HUES64 (cell line): Measurements from ENCODE around the gene MTMR12.

Experiments used
- H3K27ac ChIP-seq: 2 replicates; pipeline ENCODE4 v1.7.0; 2013; ENCODE audit warnings: low read depth, low read length, inconsistent platforms
- H3K27me3 ChIP-seq: 2 replicates; pipeline ENCODE4 v1.6.1; 2013; ENCODE audit warnings: mild to moderate bottlenecking, low read length; ENCODE audit not compliant: insufficient read depth
- H3K36me3 ChIP-seq: 2 replicates; pipeline ENCODE4 v1.6.1; 2013; ENCODE audit warnings: mild to moderate bottlenecking, low read length; ENCODE audit not compliant: insufficient read depth
- H3K4me1 ChIP-seq: 2 replicates; pipeline ENCODE4 v1.6.1; 2013; ENCODE audit warnings: mild to moderate bottlenecking, low read length, moderate library complexity; ENCODE audit not compliant: insufficient read depth
- H3K4me3 ChIP-seq: 2 replicates; pipeline ENCODE4 v1.5.1; 2013; ENCODE audit warnings: mild to moderate bottlenecking, low read length, moderate library complexity
- H3K9ac ChIP-seq: 2 replicates; pipeline ENCODE4 v1.6.1; 2013; ENCODE audit warnings: mild to moderate bottlenecking, low read depth, low read length
- H3K9me3 ChIP-seq: 2 replicates; pipeline ENCODE4 v1.6.1; 2013; ENCODE audit warnings: low read depth, low read length; ENCODE audit not compliant: insufficient read depth
- WGBS: fragments of 150-250, 120-280 bp; methylation state at CpG from one replicate; pipeline ENCODE4 v1.1.7; 2013; ENCODE audit warnings: missing lambda C conversion rate; 5-methylcytosine and 5-hydroxymethylcytosine counted together

Gene MTMR12

GRCh38 chr5:32339878-32340277 is 27.1 kb upstream of the MTMR12 start:
- Histone ChIP-seq H3K27ac (no peak overlapping the region), H3K4me1 (no peaks in the 10 kb centered on the region), H3K27me3 (no peaks in the 10 kb centered on the region), H3K9ac (no peak overlapping the region), H3K9me3 (peaks cover 64% of the 10 kb centered on the region), H3K4me3 (no peak overlapping the region), H3K36me3 (no peaks in the 10 kb centered on the region)
- WGBS: 80% methylated on average over 3 of the region's 4 CpGs

GRCh38 chr5:32339198-32339597 is 26.5 kb upstream of the MTMR12 start:
- Histone ChIP-seq H3K9me3 (peaks cover 64% of the 10 kb centered on the region), H3K4me1 (no peaks in the 10 kb centered on the region), H3K9ac (no peak overlapping the region)

GRCh38 chr5:32332966-32333365 is 20.2 kb upstream of the MTMR12 start:
- Histone ChIP-seq H3K9me3 (peaks cover 15% of the 10 kb centered on the region), H3K27ac (no peak overlapping the region), H3K27me3 (no peaks in the 10 kb centered on the region), H3K36me3 (no peaks in the 10 kb centered on the region), H3K4me1 (no peaks in the 10 kb centered on the region; the same call in 1 of the 2 replicates), H3K9ac (no peak overlapping the region), H3K4me3 (no peak overlapping the region)
- 97% methylated on average over 9 of the region's 10 CpGs for WGBS

More at GRCh38 chr5:32339198-32339597, 26.5 kb upstream of the MTMR12 start:
- H3K4me3 ChIP-seq: no peak overlapping the region
- WGBS: 80% methylated on average over 2 of the region's 2 CpGs
- no peaks in the 10 kb centered on the region for H3K36me3 ChIP-seq
- no peak overlapping the region for H3K27ac ChIP-seq
- H3K27me3 ChIP-seq: no peaks in the 10 kb centered on the region

- peaks cover 11% of the 10 kb centered on the region for H3K9me3 ChIP-seq
- no peak overlapping the region for H3K27ac ChIP-seq
- WGBS: 100% methylated on average over 1 of the region's 1 CpG
- no peaks in the 10 kb centered on the region for H3K36me3 ChIP-seq
- no peak overlapping the region for H3K9ac ChIP-seq
- H3K4me1 ChIP-seq: no peaks in the 10 kb centered on the region; the same call in 1 of the 2 replicates
- H3K27me3 ChIP-seq: no peaks in the 10 kb centered on the region
- H3K4me3 ChIP-seq: no peak overlapping the region
Measured at GRCh38 chr5:32332361-32332760, 19.6 kb upstream of the MTMR12 start.

- no peaks in the 10 kb centered on the region; the same call in 1 of the 2 replicates for H3K4me1 ChIP-seq
- 87% methylated on average over 3 of the region's 3 CpGs for WGBS
Measured at GRCh38 chr5:32331935-32332274, 19.2 kb upstream of the MTMR12 start.

GRCh38 chr5:32331217-32331934 is 18.6 kb upstream of the MTMR12 start:
- H3K27ac ChIP-seq: no peak overlapping the region
- H3K9me3 ChIP-seq: peaks cover 5% of the 10 kb centered on the region; the same call in 1 of the 2 replicates
- no peaks in the 10 kb centered on the region; the same call in 1 of the 2 replicates for H3K4me1 ChIP-seq
- H3K36me3 ChIP-seq: no peaks in the 10 kb centered on the region
- no peaks in the 10 kb centered on the region for H3K27me3 ChIP-seq
- 85% methylated on average over 11 of the region's 11 CpGs for WGBS
- H3K4me3 ChIP-seq: no peak overlapping the region
- H3K9ac ChIP-seq: no peak overlapping the region

More at GRCh38 chr5:32331935-32332274, 19.2 kb upstream of the MTMR12 start:
- Histone ChIP-seq H3K36me3 (no peaks in the 10 kb centered on the region), H3K9ac (no peak overlapping the region), H3K9me3 (peaks cover 7% of the 10 kb centered on the region), H3K27ac (no peak overlapping the region), H3K27me3 (no peaks in the 10 kb centered on the region), H3K4me3 (no peak overlapping the region)

GRCh38 chr5:32330126-32330971 is 17.6 kb upstream of the MTMR12 start:
- 0 out of 2 replicates have a peak, but pooled peaks cover under 1% of the 10 kb centered on the region for H3K9me3 ChIP-seq
- H3K9ac ChIP-seq: no peak overlapping the region
- no peaks in the 10 kb centered on the region; the same call in 1 of the 2 replicates for H3K4me1 ChIP-seq
- H3K27me3 ChIP-seq: no peaks in the 10 kb centered on the region
- WGBS: 89% methylated on average over 9 of the region's 11 CpGs
- no peak overlapping the region for H3K4me3 ChIP-seq
- H3K27ac ChIP-seq: no peak overlapping the region
- H3K36me3 ChIP-seq: no peaks in the 10 kb centered on the region

GRCh38 chr5:32329395-32329834 is 16.7 kb upstream of the MTMR12 start:
- Histone ChIP-seq H3K9ac (no peak overlapping the region), H3K36me3 (no peaks in the 10 kb centered on the region), H3K9me3 (no peaks in the 10 kb centered on the region), H3K27me3 (no peaks in the 10 kb centered on the region), H3K27ac (no peak overlapping the region), H3K4me1 (no peaks in the 10 kb centered on the region; the same call in 1 of the 2 replicates), H3K4me3 (no peak overlapping the region)
- WGBS: 43% methylated on average over 10 of the region's 10 CpGs

GRCh38 chr5:32326216-32326772 is 13.6 kb upstream of the MTMR12 start:
- no peaks in the 10 kb centered on the region for H3K4me1 ChIP-seq
- H3K36me3 ChIP-seq: no peaks in the 10 kb centered on the region
- H3K4me3 ChIP-seq: no peak overlapping the region
- 90% methylated on average over 3 of the region's 3 CpGs for WGBS
- H3K27me3 ChIP-seq: no peaks in the 10 kb centered on the region
- H3K9me3 ChIP-seq: 0 out of 2 replicates have a peak, but pooled peaks cover 4% of the 10 kb centered on the region
- H3K27ac ChIP-seq: no peak overlapping the region
- no peak overlapping the region for H3K9ac ChIP-seq

GRCh38 chr5:32325616-32326015 is 12.9 kb upstream of the MTMR12 start:
- H3K9ac ChIP-seq: no peak overlapping the region
- no peak overlapping the region for H3K4me3 ChIP-seq
- 94% methylated on average over 3 of the region's 4 CpGs for WGBS
- no peaks in the 10 kb centered on the region for H3K36me3 ChIP-seq
- H3K27ac ChIP-seq: no peak overlapping the region
- H3K4me1 ChIP-seq: no peaks in the 10 kb centered on the region
- H3K9me3 ChIP-seq: 0 out of 2 replicates have a peak, but pooled peaks cover 4% of the 10 kb centered on the region
- no peaks in the 10 kb centered on the region for H3K27me3 ChIP-seq

- 0 out of 2 replicates have a peak, but pooled peaks cover 4% of the 10 kb centered on the region for H3K9me3 ChIP-seq
- no peak overlapping the region for H3K9ac ChIP-seq
- H3K27ac ChIP-seq: no peak overlapping the region
- WGBS: 88% methylated on average over 3 of the region's 3 CpGs
- no peaks in the 10 kb centered on the region for H3K36me3 ChIP-seq
- H3K4me3 ChIP-seq: no peak overlapping the region
- no peaks in the 10 kb centered on the region for H3K4me1 ChIP-seq
- H3K27me3 ChIP-seq: no peaks in the 10 kb centered on the region
Measured at GRCh38 chr5:32325062-32325461, 12.3 kb upstream of the MTMR12 start.
